PC-9 (cell line): ENCODE results near the gene TMEM91. TPM values are rescaled to one million over a fixed set of nuclear protein-coding genes. Genes with fewer than 3 reads are reported as not detected.

Experiments
- BruUV-seq: library from RNA; stranded (reverse); fragments of 400-500 nt; replicated peaks from 2 replicates; lab custom pipeline; 2021; lab: Mats Ljungman, UMichigan
- CTCF ChIA-PET: fragments of 300-600 bp; sonication (Branson Sonifier 250); formaldehyde crosslinking; loops from one replicate; lab custom pipeline; 2022; ENCODE audit warnings: antibody characterized with exemption; lab: Charles Lee
- POLR2A ChIA-PET: fragments of 300-600 bp; sonication (Branson Sonifier 250); formaldehyde crosslinking; loops from one replicate; lab custom pipeline; 2022; ENCODE audit warnings: antibody characterized with exemption; ENCODE audit not compliant: unreplicated experiment; lab: Charles Lee
- DNase-seq, 2 experiments: peaks; one replicate each; pipeline versions ENCODE4 v3.0.0 to v3.0.0-alpha.2; 2015 to 2022; ENCODE audit warnings: mixed read lengths in 1 of 2
- H2AFZ ChIP-seq: fragments of 200-600 bp; sonication (generic); 2 replicates; pipeline ENCODE4 v1.8.1; 2017; ENCODE audit warnings: antibody characterized with exemption
- H3F3A ChIP-seq: fragments of 200-600 bp; sonication (generic); 2 replicates; pipeline ENCODE4 v1.8.1; 2017; ENCODE audit warnings: antibody characterized with exemption, mild to moderate bottlenecking, low read depth; ENCODE audit not compliant: insufficient read depth
- H3K27ac ChIP-seq: fragments of 200-600 bp; sonication (generic); 2 replicates; pipeline ENCODE4 v1.6.1; 2016; ENCODE audit warnings: mixed run types
- H3K27me3 ChIP-seq: fragments of 200-600 bp; sonication (generic); 2 replicates; pipeline ENCODE4 v1.6.1; 2016; ENCODE audit warnings: low read depth, mixed run types; ENCODE audit not compliant: insufficient read depth
- H3K36me3 ChIP-seq: fragments of 200-600 bp; sonication (generic); 2 replicates; pipeline ENCODE4 v1.6.1; 2016; ENCODE audit warnings: low read depth, mixed run types
- H3K4me1 ChIP-seq: fragments of 200-600 bp; sonication (generic); replicated peaks from 2 replicates; pipeline ENCODE4 v1.6.1; 2016; ENCODE audit warnings: mixed run types; ENCODE audit not compliant: insufficient read depth
- H3K4me2 ChIP-seq: fragments of 200-600 bp; sonication (generic); 2 replicates; pipeline ENCODE4 v1.6.1; 2017; ENCODE audit warnings: mixed run types
- H3K4me3 ChIP-seq: fragments of 200-600 bp; sonication (generic); 2 replicates; pipeline ENCODE4 v1.6.1; 2016; ENCODE audit warnings: mixed run types
- H3K79me2 ChIP-seq: fragments of 200-600 bp; sonication (generic); 2 replicates; pipeline ENCODE4 v1.6.1; 2017; ENCODE audit warnings: low read depth, mixed run types
- H3K9me2 ChIP-seq: fragments of 200-600 bp; sonication (generic); 2 replicates; pipeline ENCODE4 v1.8.1; 2017; ENCODE audit warnings: mild to moderate bottlenecking; ENCODE audit not compliant: insufficient read depth
- H3K9me3 ChIP-seq: fragments of 200-600 bp; sonication (generic); 2 replicates; pipeline ENCODE4 v1.8.1; 2016; ENCODE audit warnings: low read depth; ENCODE audit not compliant: insufficient read depth
- H4K20me1 ChIP-seq: fragments of 200-600 bp; sonication (generic); 2 replicates; pipeline ENCODE4 v1.8.1; 2017; ENCODE audit not compliant: insufficient read depth
- EZH2 ChIP-seq: fragments of 200-600 bp; sonication (generic); IDR thresholded peaks from 2 replicates; pipeline ENCODE4 v1.8.0; 2017; ENCODE audit warnings: antibody characterized with exemption, low read depth
- intact Hi-C: fragments of 100-400 bp; cut with micrococcal nuclease; formaldehyde crosslinking; loops from one replicate; pipeline ENCODE4 v1.10.0; 2022; ENCODE audit not compliant: unreplicated experiment
- total RNA-seq: library from RNA; stranded (reverse); gene quantifications from 2 replicates; pipeline ENCODE4 v1.2.3, GENCODE V29; 2021
- TF ChIP-seq, protein P1 (sequence below): fragments of 200-600 bp; sonication (generic); conservative IDR thresholded peaks from 2 replicates; pipeline ENCODE4 v1.6.1; 2017; ENCODE audit warnings: mixed run types, antibody characterized with exemption, mild to moderate bottlenecking, moderate library complexity

The TMEM91 gene
- total RNA-seq, 1 experiment from 2014 or later = 21.9 TPM

DNA sequence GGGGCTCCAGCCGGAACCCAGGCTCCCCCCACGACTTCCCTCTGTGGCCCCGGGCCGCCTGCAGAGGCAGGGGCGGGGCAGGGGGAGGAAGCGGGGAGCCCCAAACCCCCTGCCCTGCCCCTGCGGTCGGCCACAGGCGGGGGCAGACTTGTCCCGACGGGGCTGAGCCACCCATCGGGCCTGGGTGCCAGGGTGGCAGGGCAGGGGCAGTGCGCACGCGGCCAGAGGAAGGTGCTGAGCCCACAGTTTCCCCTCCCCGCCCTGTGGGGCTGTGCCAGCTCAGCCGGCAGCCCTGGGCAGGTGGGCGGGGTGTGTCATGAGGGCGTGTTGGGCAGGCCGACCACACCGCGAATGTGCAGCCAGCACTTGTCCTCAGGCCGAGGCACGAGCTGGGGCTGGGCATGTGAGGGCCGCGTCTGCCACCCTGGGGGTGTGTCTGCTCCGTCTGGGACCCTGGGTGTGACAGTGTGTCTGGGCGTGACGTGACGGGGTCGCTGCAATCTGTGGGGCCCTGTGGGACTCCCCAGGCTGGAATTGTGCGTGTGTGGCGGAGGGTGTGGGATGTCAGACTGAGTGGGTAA lies 48.7 kb upstream of the TMEM91 start:
- Histone ChIP-seq H3F3A (peaks cover 23% of the 10 kb centered on the region), H3K79me2 (no peaks in the 10 kb centered on the region), H3K27ac (no peak overlapping the region), H3K27me3 (no peaks in the 10 kb centered on the region), H2AFZ (no peak overlapping the region), H3K36me3 (no peaks in the 10 kb centered on the region), H3K4me1 (peaks cover 16% of the 10 kb centered on the region), H4K20me1 (no peaks in the 10 kb centered on the region), H3K4me2 (peak overlapping the region; percentile 60), H3K9me3 (no peaks in the 10 kb centered on the region), H3K4me3 (peak overlapping the region; percentile 30; the same call in 1 of the 2 replicates), H3K9me2 (no peaks in the 10 kb centered on the region)
- TF ChIP-seq, protein P1, sequence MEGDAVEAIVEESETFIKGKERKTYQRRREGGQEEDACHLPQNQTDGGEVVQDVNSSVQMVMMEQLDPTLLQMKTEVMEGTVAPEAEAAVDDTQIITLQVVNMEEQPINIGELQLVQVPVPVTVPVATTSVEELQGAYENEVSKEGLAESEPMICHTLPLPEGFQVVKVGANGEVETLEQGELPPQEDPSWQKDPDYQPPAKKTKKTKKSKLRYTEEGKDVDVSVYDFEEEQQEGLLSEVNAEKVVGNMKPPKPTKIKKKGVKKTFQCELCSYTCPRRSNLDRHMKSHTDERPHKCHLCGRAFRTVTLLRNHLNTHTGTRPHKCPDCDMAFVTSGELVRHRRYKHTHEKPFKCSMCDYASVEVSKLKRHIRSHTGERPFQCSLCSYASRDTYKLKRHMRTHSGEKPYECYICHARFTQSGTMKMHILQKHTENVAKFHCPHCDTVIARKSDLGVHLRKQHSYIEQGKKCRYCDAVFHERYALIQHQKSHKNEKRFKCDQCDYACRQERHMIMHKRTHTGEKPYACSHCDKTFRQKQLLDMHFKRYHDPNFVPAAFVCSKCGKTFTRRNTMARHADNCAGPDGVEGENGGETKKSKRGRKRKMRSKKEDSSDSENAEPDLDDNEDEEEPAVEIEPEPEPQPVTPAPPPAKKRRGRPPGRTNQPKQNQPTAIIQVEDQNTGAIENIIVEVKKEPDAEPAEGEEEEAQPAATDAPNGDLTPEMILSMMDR = no peak
- TF ChIP-seq EZH2 = no peak
- ChIA-PET CTCF (interaction anchor here (0.5 kb wide), 1 partner anchor 124 kb away, joined by 6 read pairs; no protein-coding TSS in a partner anchor), POLR2A (interaction anchor here (0.5 kb wide), 2 partner anchors 36 to 64 kb away, joined by 5 to 22 read pairs; partner anchors contain the start of gene B9D2)
- intact Hi-C loops = loop anchor here (2.0 to 10.0 kb wide), 2 partner anchors 25 to 247 kb away; partner anchors contain the start of genes CEACAM21 and TGFB1
- BruUV-seq = no TSS peak
- DNase-seq = peak; percentile 65 to 92

DNA sequence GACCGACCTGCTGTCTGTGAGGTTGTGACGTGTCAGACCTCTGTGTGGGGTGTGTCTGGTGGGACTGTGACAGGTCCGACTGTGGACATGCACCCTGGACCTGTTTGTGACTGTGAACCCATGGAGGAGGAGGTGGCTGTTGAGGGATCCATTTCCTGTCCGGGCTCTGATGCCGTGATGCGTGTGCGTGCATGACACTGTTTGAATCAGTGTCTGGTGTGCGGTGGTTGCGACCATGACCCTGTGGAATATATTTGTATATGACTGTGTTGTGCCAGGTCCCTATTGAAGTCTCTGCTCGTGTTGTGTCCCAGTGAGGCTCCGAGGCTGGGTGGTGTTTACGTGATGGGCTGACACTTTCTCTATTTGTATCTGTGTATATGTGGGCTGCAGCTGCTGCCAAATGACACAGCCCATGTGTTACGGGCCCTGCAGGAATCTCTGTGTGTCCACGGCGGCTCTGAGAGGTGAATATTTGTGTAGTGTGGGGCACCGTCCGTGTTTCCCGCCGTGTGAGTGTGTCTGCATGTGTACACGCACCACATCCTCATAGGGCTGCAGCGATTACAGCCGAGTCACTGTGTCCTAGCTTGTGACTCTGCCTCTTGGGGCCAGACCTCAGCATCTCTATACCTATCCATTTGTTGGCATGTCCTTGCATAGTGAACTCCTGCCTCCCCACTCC lies 48.0 kb upstream of the TMEM91 start:
- peak overlapping the region; percentile 60 for H3K4me2 ChIP-seq
- POLR2A ChIA-PET = interaction anchor here (0.5 kb wide), 1 partner anchor 16 kb away, joined by 3 read pairs; no protein-coding TSS in a partner anchor
- H3K27ac ChIP-seq = 0 out of 2 replicates have a peak overlapping the region, but pooled peaks have one; percentile 14
- H3K36me3 ChIP-seq = no peaks in the 10 kb centered on the region
- no peak overlapping the region for H3K4me3 ChIP-seq
- no peak for DNase-seq
- H3K27me3 ChIP-seq = no peaks in the 10 kb centered on the region
- H3F3A ChIP-seq = peaks cover 17% of the 10 kb centered on the region
- no TSS peak for BruUV-seq
- no peaks in the 10 kb centered on the region for H3K79me2 ChIP-seq
- H3K9me2 ChIP-seq = no peaks in the 10 kb centered on the region
- H3K9me3 ChIP-seq = no peaks in the 10 kb centered on the region
- TF ChIP-seq, protein P1 = no peak
- no peak for TF ChIP-seq EZH2
- H2AFZ ChIP-seq = no peak overlapping the region
- CTCF ChIA-PET = interaction anchor here (0.5 kb wide), 1 partner anchor 124 kb away, joined by 6 read pairs; no protein-coding TSS in a partner anchor
- peaks cover 16% of the 10 kb centered on the region for H3K4me1 ChIP-seq
- no peaks in the 10 kb centered on the region for H4K20me1 ChIP-seq
- intact Hi-C loops = loop anchor here (10.0 kb wide), 1 partner anchor 247 kb away; the partner anchor contains the start of gene CEACAM21

DNA sequence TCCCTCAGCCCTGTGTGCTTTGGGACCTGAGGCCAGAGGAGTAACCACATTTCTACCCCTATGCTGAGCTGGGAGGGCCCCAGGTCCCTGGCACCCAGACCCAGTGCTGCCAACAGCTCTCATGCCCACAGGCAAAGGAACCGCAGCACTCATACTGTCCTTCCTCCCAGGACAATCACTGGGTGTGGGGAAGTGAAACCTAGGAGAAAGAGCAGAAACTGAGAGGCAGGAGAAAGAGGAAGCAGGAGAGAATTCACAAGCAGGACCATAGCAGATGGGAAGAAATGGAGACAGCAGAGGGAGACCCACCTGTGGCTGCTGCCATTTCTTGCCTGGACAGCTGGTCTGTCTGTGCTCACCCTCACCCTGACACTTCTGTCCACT lies 47.5 kb upstream of the TMEM91 start:
- Histone ChIP-seq H3K36me3 (no peaks in the 10 kb centered on the region), H2AFZ (no peak overlapping the region), H3K4me1 (peaks cover 16% of the 10 kb centered on the region), H3K9me2 (no peaks in the 10 kb centered on the region), H3K27ac (0 out of 2 replicates have a peak overlapping the region, but pooled peaks have one; percentile 14), H3K4me3 (no peak overlapping the region), H3F3A (peaks cover 17% of the 10 kb centered on the region), H3K9me3 (no peaks in the 10 kb centered on the region), H3K4me2 (no peak overlapping the region), H4K20me1 (no peaks in the 10 kb centered on the region), H3K79me2 (no peaks in the 10 kb centered on the region), H3K27me3 (no peaks in the 10 kb centered on the region)
- ChIA-PET CTCF (no interaction called here), POLR2A (no interaction called here)
- DNase-seq = no peak
- TF ChIP-seq, protein P1 = no peak
- TF ChIP-seq EZH2 = no peak
- intact Hi-C loops = loop anchor here (10.0 kb wide), 1 partner anchor 246 kb away; the partner anchor contains the start of gene CEACAM21
- BruUV-seq = no TSS peak
